Sciatic nerve (tissue), 2 donors: ENCODE results near the gene SCARB1. TPM values are rescaled to one million over a fixed set of nuclear protein-coding genes. Genes with fewer than 3 reads are reported as not detected.

Experiments used
- ATAC-seq: fragments of 200-7000 bp; cut with Tn5 transposase; one replicate; pipeline ENCODE4 v1.9.1; 2020; ENCODE audit warnings: mild to moderate bottlenecking, moderate library complexity
- DNase-seq: peaks from one replicate; pipeline ENCODE4 v3.0.0-alpha.2; 2020; ENCODE audit warnings: low spot score
- intact Hi-C: fragments of 100-400 bp; cut with DNase I; formaldehyde crosslinking; loops from one replicate; pipeline ENCODE4 v1.14.2; 2022
- total RNA-seq: library from RNA; stranded (reverse); fragmentation: NEBNext Ultra II Directional; extraction: Animal tissue kit (Norgen Biotek cat#: 25700); gene quantifications from one replicate; pipeline ENCODE4 v1.2.1, GENCODE V29; 2021
- donor health status: DM: no; HTN: no; CAD: no.
- donor health status: DM: no; HTN: no; CAD: no.

The SCARB1 gene
- total RNA-seq, 1 donor from 2014 or later, result 69.2 TPM

DNA sequence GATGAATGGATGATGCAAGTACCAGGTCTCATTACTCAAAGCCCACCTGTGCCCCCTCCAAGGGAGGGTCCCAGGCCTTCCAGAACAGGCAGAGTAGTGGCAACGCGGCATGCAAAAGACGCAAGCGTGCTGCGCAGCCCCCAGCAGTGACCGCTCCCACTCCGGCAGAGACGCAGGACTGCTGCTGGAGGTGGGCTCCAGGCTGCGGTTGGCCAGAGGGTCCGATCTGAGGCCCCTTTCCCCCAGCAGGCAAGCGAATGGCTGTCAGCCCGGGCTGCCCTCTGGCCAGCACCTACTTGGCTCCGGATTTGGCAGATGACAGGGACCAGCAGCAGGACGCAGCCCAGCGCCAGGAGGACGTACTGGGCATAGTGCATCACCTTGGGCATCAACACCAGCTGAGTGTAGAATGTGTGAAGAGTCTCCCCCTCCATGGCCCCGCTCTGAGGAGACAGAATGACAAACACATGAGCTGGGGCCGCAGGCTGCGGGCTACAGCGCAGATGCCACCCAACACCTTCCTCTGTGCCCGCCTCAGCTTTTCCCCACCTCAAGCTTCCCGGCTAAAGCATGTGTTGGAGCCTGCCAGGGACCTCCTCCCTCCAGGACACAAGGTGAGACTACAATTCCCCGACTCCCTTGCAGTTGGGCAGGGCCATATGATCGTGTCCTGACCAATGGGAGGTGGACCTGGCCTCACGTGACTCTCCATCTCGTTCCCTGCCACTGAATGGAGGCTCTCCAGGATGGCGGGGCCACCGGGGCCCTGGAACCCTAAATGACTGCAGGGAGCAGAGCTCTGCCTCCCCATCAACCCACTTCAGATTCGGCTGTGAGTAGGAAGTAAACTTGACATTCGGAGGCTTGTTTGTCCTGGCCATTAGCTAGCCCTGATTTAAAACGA is 77.4 kb downstream of the SCARB1 start:
- ATAC-seq (peak; percentile 93), DNase-seq (peak; percentile 86)
- intact Hi-C loops, result no loop called here

GRCh38 chr12:124784871-124785572 is 78.6 kb downstream of the SCARB1 start:
- intact Hi-C loops, result no loop called here
- DNase-seq, result no peak
- ATAC-seq, result no peak

DNA sequence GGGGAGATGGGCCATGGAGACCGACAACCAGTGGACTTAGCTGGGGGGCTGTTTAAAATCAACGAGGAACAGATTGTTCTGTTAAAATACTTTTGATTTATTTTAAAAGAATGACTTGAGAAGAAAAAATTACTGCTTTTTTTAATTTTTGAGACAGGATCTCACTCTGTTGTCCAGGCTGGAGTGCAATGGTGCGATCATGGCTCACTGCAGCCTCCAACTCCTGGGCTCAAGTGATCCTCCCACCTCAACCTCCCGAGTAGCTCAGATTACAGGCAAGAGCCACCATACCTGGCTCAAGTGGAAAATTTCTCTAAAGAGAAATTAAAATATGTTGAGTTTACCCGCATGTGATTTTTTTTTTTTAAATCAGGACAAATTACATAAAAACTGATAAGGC is 80.6 kb downstream of the SCARB1 start:
- intact Hi-C loops, result no loop called here
- DNase-seq, result no peak
- no peak for ATAC-seq

DNA sequence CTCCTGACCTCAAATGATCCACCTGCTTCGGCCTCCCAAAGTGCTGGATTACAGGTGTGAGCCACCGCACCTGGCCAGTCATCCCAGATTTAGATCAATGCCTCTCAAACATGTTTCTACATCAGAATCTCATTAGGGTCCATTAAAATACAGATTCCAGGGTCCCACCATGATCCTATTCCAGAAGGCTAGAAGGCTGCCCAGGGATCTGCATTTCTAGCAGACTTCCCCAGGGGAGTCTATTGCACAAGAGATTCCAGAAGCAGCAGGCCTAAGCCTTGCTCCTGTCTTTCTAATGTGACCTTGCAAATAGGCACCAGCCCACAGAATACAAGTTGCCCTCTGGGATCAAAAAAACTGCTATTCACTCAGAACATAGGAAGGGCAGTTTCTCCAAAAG is 81.5 kb downstream of the SCARB1 start:
- intact Hi-C loops, result no loop called here
- no peak for ATAC-seq
- DNase-seq, result no peak

DNA sequence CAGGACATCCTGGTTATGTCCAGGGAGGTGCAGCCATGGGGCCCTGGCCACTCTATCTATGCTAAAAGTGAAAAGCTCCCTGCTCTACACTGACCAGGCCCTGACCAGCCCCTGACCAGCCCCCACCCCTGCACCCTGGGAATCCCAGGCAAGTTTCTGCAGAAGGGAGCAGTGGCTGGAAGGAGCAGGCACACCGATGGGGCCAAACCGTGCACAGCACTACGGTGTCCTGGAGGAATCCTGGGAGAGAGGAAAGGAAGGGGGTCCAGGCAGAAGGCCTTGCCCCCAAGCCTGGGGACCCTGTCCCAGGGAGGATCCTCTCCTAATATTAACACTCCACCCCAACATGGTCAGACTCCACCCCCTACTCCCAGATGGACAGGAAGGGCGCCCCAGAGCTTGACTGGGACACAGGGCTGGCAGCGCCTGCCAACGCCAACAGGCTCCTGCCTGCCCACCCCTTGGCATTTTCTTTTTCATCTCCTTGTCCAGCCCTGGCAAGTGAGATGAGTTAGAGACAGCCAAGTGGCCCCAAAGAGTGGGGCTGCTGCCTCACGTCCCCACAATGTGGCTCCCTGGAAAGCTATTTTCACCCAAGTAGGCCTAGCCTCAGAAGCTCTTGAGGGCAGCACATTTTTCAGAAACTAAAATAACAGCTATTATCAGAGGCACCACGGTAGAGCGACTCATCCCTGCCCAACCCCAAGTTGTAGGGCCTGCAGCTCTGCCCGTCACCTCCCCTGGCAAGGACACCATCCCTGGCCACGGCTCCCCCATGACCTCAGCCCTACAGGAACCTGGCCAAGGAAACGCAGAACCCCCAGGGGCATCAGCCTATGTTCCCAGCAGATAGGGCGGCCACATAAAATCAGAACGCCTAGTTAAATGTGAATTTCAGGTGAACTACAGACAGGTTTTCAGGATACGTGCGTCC is 82.6 kb downstream of the SCARB1 start:
- ATAC-seq (no peak), DNase-seq (no peak)
- intact Hi-C loops, result no loop called here

DNA sequence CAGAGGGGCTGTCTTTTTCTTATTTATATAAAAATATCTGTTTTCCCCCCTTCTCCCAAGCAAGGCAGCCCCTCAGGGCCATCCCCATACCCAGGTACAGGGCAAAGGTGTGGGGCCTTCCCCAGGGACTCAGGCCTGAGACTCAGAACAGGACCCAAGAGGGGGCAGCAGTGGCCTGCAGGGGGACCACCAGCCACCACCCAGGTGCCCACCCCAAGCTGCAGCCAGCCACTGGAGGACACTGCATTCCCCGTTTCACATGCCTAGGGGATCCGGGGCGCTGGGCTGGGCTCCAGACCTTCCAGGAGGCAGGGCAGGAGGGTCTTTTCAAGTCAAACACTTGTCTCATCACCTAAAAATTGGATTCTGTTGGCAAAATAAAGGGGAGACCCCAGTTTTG is 83.3 kb downstream of the SCARB1 start:
- ATAC-seq (no peak), DNase-seq (no peak)
- intact Hi-C loops, result no loop called here

DNA sequence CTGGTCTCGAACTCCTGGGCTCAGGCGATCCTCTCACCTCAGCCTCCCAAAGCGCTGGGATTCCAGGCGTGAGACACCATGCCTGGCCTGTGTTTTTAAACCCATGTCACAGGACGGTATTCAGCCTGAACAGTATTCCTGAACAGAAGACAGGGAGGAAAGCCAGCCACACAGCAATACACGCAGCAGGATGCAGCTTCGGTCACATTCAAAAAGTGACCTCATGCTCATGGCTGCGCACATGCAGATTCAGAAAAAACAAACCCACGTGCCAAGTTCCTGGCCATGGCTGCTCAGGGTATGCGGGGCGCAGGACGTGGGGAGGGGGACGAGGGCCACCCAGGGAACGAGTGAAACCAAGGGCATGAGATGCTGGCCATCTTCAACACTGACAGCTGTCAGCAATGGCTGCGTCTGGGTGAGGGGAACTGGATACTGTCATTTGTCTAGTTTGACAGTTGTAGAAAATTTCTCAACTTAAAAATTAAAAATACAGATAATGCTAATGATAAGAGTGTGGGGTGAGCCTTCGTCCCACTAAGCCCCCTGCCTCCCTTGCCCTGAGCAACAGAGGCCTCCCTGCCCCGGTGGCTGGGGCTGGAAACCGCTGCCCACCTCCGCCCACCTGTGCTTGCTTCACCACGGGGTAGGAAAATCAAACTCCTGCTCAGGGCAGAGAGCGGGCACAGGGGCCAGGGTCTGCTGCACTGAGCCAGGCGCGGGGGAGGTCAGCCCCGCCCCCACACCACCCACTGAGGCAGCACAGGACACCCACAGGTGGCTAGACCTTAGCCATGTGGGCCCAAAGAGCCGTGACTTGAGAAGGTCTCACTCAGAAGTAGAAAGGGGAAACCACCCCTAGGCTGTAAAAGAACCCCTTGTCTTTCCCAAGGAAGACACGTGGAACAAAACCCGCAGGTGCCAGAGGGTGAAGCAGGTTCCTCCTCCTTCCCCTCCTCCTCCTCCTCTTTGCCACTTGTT is 84.2 kb downstream of the SCARB1 start:
- intact Hi-C loops, result no loop called here
- DNase-seq, result no peak
- peak; percentile 7 for ATAC-seq

DNA sequence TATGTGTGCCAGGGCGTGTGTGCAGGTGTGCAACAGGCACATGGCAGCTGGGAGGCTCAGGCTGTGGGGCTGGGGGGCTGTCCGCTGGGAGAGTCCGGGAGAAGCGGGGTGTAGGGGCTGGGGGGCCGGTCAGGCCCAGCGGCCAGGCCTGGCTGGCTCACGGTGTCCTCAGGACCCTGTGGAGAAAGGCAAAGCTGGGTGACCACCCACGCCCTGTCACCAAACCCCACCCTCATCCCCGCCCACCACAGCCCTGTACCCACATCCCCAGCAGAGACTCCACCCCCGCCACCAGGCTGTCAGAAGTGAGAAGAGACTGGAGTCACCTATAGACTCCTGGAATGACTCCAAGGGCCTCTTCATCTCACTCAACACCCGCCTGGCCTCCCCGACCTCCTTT is 85.3 kb downstream of the SCARB1 start:
- DNase-seq (no peak), ATAC-seq (no peak)
- intact Hi-C loops, result no loop called here

DNA sequence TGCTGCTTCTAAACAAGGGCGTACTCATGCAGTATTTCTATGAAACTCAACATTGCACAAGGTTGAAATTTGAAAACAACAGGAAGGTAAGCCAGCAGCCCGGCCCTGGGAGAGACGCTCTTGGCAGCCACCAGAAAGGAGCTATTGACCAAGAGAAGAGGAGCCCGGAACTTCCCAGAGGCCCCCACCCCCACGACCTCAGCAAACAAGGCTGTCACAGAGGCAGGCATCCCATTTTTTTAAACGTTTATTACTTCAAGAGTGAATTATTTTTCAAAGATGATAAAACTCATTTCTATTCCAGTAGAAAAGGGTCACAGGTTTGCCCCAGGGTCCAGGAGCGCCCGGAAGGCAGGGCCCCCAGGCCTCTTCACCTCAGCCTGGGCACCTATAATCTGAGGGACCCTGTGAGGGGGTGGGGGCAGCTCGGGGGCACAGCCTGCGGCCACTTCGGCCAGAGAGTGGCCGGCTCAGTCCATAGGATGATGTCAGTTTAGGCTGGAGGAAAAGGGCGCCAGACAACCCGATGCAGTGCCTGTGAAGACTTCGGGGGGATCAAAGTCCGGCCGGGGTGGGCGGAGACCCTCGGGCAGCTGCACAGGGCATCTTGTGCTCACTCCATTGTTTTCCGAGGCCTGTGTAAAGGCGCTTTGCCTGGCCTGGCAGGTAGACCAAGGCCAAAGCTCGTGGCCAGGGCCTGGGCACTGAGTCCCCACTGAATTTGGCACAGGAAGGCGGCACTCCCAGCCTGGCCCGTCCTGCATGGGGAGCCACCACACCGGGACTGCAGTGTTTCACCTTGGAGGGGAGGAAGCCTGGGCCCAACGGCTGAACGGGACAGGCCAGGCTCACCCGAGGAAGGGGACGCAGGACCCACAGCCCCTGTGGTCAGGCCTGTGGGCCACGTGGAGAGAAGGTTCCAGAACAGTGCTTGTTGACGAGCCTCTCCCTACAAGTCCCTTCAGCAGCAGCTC is 86.0 kb downstream of the SCARB1 start:
- DNase-seq (no peak), ATAC-seq (peak; percentile 74)
- intact Hi-C loops, result no loop called here

- intact Hi-C loops, result no loop called here
- DNase-seq (no peak), ATAC-seq (no peak)
Observed at GRCh38 chr12:124776125-124776513, 87.5 kb downstream of the SCARB1 start.

- intact Hi-C loops, result loop anchor here (5.0 kb wide), 1 partner anchor 737 kb away; no protein-coding TSS in a partner anchor
- peak; percentile 43 for ATAC-seq
- DNase-seq, result no peak
Observed at GRCh38 chr12:124774462-124775167, 89.0 kb downstream of the SCARB1 start.

DNA sequence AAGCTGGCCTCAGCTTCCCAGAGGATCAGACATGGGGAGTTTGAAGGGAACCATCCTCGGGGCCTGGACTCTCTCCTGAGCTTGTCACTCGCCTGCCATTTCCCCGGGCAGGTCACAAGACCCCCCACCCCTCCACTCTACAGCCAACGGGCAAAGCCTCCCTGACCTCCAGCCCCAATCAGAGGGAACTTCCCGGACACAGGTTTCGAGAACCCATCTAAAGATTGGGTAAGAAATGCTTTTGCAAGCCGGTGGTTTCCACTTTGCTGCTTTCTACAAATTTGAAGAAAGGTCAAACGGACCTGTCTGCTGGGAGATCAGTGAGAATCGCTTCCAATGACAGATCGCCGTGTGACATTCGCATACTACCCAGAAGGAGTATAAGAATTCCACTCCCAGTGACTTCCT is 89.6 kb downstream of the SCARB1 start:
- no peak for DNase-seq
- intact Hi-C loops, result loop anchor here (5.0 kb wide), 1 partner anchor 737 kb away; no protein-coding TSS in a partner anchor
- ATAC-seq, result peak; percentile 2

GRCh38 chr12:124772289-124773170 is 91.1 kb downstream of the SCARB1 start:
- no peak for DNase-seq
- intact Hi-C loops, result loop anchor here (5.0 kb wide), 1 partner anchor 735 kb away; no protein-coding TSS in a partner anchor
- ATAC-seq, result no peak

DNA sequence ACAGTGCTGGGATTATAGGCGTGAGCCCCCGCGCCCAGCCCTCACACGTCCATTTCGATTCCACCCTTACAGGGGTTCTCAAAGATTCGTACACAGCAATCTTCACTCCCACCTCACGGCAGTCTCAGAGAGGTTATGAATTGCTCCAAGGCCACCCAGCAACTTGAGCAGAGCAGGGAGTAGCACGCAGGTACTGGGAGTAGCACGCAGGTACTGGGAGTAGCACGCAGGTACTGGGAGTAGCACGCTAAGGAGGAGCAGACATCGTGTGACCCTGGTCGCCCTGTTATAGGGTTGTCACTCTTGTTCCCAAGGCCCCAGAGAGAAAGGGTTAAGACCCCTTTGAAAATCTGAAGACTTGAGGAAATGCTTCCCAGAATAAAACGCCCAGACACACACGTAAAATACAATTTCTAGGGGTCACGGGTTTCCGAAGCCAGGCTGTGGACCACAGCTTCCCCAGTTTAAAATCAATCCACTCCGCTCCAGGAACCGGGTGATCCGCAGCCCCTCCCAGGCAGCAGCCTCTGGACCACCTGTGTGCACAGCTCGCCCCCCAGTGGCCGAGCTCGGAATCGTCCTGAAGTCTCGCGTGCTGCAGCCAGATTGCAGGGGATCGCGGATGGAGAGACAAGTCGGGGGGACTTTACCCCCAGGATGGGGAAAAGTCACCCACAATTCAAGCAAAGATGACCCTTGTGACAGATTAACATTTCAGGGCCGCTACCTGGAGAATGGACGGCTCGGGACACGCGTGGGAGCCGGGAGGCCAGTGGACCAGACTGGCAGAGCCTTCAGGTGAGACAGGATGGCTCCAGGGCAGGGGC is 92.0 kb downstream of the SCARB1 start:
- intact Hi-C loops, result loop anchor here (5.0 kb wide), 1 partner anchor 734 kb away; no protein-coding TSS in a partner anchor
- ATAC-seq, result peak; percentile 61

More for the DNA sequence above, 92.0 kb downstream of the SCARB1 start:
- peak; percentile 95 for DNase-seq
